Stimulated activated CD8-positive, alpha-beta memory T cell treated with anti-CD3 and anti-CD28 coated beads, Interleukin-15, amount 100 ng/mL, for 1 hour (primary cell): ENCODE results near the gene SLC6A17.

Experiments
- DNase-seq: peaks from one replicate; pipeline ENCODE4 v3.0.0-alpha.2; 2020; ENCODE audit warnings: low read depth

SLC6A17 gene

GRCh38 chr1:110135666-110136065 lies 14.6 kb upstream of the SLC6A17 start:
- DNase-seq = no peak

GRCh38 chr1:110136911-110137310 lies 13.4 kb upstream of the SLC6A17 start:
- DNase-seq = no peak

GRCh38 chr1:110138956-110139355 lies 11.3 kb upstream of the SLC6A17 start:
- DNase-seq = no peak

DNA sequence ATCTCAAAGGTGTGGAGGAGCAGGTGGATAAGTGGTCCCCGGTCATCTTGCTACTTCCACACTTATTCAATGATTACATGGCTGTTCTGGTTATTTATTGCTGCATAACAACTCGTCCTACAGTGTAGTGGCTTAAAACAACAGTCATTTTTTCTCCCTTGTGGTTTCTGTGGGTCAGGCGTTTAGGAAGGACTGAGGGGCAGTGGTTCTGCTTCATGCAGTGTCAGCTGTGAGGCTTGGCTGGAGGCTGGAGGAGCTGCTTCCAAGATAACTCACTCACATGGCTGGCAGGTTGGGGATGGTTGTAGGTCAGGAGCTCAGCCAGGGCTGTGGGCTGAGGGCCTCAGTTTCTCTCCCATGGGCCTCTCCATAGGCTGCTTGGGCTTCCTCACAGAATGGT lies 5.9 kb upstream of the SLC6A17 start:
- no peak for DNase-seq

DNA sequence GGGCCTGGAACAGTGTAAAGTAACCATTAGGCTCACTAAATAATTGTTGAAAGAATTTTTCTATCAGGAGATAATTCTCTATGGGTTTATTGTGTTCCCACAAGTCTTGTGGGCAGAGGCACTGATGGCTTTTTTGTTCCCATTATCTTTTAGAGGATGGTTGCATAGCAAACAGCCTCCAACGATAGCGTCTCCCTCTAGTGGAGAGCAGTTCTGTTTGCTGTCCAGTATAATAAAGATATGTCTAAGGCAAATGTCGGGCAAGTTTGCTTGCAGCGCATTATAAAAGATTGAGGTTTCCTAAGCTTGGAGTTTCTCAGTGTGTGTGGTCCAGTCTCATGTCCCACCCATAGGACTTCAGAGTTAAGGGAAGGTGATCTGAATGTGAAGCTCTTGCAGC lies 1.3 kb upstream of the SLC6A17 start:
- no peak for DNase-seq

DNA sequence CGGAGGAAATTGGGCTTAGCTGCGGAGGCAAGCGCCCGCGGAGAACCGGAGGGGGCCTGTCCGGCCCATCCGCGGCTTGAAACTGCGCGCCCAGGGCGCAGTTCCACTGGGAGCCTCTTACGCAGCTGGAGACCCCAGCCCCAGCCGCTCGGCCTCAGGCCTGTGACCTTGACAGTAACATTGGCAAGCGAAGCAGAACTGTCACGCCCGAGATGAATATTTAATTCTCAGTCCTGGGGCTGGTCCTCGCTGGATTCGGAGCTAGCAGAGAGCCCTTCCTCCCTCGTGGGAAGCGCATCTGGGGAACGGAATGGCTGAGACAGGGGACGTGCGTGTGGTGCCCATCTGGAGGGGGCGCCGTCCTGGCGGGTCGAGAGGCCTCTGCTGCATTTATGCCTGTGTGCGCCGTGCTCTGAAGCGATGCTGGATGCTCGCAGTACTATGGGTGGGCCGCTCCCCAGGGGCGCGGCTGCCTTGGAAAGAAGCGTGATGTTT lies 928 bp downstream of the SLC6A17 start:
- DNase-seq = no peak

- DNase-seq = no peak
Measured at GRCh38 chr1:110152133-110152785, 2.0 kb downstream of the SLC6A17 start.

DNA sequence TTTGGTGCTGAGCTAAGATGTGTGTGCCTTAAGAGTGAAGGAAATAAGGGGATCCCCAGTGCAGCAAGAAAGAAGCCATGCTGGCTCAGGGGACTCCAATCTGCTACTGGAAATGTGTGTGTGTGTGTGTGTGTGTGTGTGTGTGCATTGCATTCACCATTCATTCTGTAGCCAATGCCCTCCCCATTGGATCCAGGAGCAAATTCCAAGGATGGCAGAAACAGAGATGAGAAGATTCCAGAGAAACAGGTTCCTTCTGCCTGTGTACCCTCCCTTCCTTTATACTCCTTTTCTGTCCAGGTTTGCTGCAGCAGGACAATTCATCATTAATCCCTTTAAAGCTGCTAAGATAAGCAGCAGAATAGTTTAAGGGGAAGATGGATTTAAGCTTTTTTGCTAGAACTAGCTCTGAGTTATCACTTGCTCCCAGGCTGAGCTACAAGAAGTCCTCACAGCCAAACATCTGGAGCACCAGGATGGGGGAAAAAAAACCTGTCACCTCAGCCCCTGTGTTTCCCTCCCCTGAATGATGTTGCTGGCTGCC lies 3.2 kb downstream of the SLC6A17 start:
- no peak for DNase-seq

GRCh38 chr1:110155878-110156522 lies 5.7 kb downstream of the SLC6A17 start:
- peak; percentile 14 for DNase-seq

DNA sequence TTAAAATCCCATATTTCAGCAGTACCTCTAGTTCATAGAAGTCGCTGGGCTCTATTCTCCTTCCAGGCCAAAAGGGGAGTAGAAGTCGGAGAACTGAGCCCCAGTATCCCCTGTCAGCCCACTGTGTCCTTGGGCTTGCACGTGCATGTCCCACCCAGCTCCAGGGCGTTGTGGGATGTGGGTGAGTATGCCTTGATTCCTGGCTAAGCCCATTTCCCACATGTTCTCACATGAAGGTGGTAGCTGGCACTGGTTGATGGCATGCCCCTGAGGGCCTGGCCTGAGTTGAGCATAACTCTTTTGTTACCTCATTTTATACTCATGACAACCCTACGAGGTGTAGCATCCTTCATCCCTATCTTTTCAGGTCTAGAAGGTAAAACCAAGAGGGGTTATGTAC lies 8.0 kb downstream of the SLC6A17 start:
- no peak for DNase-seq

DNA sequence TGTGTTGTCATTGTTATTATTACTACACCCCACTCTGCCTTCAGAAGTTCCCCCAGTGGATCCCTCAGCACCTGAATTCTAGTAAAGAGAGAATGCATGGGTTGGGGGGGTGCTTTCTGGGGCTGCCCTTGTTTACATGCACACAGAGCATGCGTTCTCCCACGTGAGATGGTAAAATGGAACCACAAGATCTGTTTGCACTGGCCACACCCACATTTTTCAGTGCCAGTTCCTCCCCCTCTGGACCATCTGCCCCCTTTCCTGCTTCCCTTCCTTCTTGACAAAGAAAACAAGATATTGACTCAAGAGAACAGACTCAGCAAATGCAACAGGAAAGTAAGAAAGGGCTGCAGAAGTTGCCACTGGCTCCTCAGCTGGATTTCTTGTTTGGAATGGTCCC lies 8.9 kb downstream of the SLC6A17 start:
- DNase-seq = no peak

DNA sequence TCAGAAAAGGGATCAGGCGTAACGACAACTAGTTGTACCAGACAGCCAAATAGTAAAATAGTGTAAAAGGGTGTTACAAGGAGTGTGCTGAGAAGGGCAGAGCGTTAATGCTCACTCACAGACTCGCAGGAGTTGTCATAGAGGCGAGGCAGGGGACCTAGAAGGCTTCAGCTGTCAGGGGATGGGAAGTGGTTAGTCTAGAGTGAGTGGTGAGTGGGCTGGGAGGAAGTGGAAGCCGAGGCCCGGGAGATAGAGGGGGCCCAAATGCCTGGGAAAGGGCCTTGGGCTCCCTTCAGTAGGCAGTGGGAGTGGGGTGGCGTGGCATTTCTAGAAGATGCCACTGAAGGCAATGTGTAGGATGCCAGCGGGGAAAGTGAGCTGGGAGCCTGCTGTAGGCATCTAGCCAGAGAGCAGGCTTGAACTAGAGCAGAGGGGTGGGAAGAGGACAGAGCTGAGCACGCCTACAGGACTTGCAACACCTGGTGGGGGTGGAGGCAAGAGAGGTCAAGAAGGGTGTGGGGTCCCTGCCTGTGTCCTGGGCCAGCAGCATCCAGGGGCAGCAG lies 10.3 kb downstream of the SLC6A17 start:
- no peak for DNase-seq

DNA sequence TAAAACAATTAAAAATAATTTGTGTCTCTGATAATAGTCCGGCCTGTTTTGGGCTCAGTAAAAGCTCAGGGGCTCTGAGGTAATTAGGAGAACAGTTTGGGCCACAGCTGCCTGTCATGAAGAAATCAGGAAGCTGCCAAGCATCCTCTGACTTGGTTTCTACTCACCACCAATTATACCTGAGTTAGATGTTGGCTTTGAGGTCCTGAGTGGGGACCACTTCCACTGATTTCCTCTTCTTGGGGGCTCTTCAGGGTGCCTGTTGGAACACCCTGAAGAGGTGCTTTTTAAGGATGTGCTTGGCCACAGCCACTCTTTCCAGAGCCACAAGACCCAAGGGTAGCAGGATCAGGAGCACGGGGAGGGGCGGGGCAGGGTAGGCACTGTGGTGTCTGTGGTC lies 10.9 kb downstream of the SLC6A17 start:
- no peak for DNase-seq

DNA sequence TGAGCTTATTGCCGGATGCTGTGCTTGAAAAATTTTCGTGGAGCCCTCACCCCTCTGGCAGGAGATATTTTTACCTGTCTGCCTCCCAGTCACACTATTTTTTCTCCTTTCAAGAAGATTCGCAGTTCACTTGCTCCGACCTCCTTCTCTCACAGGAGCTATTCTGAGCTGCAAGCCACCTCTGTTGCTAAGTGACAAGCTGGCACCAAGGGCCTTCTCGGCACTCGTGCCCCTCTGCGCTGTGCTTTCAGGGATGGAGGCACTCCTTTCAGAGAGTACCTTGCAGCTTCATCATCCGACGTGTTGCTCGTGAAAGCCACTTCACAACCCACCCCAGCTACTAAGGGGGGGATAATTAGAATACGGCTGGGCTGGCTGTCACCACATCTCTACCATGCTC lies 11.6 kb downstream of the SLC6A17 start:
- no peak for DNase-seq

DNA sequence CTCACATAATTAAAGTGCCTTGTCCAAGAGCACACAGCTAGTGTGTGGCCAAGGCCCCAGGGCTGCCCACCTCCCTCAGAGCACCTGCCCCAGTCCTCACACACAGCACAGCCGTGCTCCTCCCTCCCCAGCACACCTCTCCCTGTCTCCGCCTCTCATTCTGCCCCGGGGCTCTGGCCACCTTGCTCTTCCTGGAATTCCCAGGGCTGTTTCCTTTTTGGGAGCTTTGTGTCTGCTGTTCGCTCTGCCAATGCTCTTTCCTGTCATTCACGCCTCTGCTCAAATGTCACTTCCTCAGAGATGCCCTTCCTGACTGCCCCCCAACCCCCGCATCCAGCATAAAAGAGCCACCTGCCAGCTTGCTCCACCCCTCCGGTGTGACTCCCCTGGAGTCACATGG lies 13.3 kb downstream of the SLC6A17 start:
- DNase-seq = no peak

GRCh38 chr1:110164725-110165350 lies 14.5 kb downstream of the SLC6A17 start:
- no peak for DNase-seq

GRCh38 chr1:110165761-110166231 lies 15.5 kb downstream of the SLC6A17 start:
- no peak for DNase-seq

- no peak for DNase-seq
Measured at GRCh38 chr1:110166861-110167260, 16.6 kb downstream of the SLC6A17 start.

- DNase-seq = no peak
Measured at GRCh38 chr1:110170766-110171733, 20.8 kb downstream of the SLC6A17 start.

- DNase-seq = no peak
Measured at GRCh38 chr1:110172001-110172400, 21.7 kb downstream of the SLC6A17 start.

- no peak for DNase-seq
Measured at GRCh38 chr1:110173466-110174105, 23.3 kb downstream of the SLC6A17 start.
